GOT3 (cell line): ENCODE results near the gene RABGAP1.

Source experiments
- DNase-seq: peaks from one replicate; lab custom pipeline; 2025; ENCODE audit warnings: mixed read lengths; lab: John Stamatoyannopoulos, UW

The RABGAP1 gene

DNA sequence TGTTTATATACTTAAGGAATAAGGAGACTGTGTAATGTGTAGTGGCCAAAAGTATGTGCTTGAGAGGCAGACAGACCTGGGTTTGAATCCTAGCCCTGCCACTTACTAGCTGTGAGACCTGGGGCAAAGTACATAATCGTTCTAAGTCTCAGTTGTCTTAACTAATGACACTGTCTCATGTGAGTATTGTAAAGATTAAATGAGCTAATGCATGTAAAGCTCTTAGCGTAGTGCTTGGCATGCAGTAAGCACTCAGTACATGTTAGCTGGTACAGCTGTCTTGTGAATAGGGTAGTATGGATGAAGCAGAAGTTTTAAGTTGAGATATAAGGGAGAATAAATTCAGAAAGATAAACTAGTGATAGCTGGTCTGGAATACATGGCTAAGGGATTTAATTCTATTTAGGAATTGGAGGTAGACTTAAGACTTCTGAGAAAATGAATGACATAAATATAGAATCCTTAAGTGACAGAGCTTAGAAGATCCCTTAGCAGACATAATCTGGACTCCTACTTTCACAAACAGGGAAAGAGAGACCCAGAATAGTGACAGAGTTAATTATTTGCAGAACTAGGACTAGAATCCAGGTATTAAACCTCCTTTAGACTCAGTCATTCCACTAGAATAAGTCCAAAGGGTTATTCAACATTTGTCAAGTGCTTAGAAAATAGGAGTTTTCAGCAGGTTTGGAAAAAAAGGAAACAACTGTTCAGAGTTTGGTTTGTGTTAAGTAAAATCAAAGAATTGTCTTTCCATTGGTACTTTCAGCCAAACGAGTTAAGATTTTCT is 105.8 kb downstream of the RABGAP1 start:
- no peak for DNase-seq

DNA sequence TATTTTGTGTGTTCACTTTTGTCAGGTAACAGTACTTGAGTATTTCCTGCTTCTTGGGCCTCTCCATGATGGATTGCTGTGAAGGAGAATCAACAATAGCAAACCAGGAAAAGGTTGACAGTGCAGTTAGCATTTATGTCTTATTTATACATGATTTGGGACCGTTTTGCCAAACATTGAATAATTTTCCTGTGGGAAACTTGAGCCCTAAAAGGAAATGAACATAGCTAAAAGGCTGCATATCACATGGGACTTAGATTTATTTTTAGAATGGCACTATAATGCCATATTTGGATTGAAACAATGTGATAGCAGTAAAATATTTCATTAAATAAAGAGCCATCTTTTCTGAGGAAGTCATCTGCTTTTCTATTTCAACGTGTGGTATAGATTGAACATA is 107.9 kb downstream of the RABGAP1 start:
- no peak for DNase-seq

DNA sequence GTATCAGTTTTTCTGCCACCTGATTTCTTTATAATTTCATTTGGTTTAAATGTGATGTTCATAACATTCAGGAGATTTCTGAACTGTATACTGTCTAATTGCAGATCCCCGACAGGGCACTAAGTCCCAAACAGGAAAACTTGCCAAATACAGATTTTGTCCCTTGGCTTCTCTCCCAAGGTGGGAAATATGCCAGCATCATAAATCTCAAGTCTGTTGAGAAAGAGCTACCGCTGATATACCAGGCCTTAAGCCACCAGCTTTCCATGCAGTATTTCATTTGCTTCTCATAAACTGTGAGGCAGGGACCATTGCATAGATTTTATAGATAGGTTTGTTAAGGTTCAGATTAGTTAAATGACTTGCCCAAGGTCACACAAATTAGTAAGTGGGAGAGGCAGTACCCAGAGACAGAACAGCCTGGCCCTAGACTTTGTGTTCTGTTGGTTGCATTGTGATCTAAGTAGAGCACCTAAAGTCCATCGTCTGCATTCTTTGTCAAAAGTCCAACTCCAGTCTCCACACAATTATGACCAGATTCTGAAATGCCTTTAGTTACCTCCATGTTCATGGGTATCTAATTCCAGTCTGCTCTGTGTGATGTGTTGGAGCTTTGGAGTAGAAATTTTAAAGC is 108.9 kb downstream of the RABGAP1 start:
- DNase-seq, result no peak

DNA sequence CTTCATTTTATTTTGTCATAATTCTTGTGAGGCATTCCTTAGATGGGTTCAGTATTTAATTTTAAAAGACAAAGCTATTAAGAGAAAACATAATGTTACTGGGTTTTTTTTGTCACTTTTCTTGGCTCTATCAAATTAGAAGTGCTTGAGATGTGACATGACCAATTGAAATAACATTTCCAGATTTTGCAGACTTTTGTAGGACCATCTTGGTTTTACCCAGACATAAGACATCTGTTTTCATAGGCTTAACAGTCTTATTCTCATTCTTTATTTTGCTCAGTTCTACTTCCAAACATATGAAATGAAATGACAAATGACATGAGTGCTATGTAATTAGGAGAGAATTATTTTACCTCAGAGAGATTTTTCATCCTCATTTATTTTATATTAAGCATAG is 112.2 kb downstream of the RABGAP1 start:
- no peak for DNase-seq

DNA sequence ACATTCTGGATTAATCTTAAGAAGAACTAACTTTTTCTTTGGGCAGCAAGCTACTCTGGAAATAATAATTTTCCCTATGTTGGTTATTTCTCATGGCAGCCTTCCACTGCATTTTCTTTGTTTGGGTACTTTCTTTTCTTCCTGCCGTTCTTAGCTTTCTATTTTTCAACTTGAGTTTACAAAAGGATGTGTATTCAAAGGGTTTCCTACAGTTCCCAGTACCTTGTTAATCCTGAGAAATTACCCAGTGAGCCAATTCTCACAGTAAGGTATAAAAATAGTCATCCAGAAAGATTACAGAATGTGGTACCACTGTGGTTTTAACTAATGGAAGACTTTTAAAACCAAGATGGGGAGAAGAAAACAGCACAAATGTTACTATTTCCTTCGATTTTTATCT is 112.9 kb downstream of the RABGAP1 start:
- no peak for DNase-seq

DNA sequence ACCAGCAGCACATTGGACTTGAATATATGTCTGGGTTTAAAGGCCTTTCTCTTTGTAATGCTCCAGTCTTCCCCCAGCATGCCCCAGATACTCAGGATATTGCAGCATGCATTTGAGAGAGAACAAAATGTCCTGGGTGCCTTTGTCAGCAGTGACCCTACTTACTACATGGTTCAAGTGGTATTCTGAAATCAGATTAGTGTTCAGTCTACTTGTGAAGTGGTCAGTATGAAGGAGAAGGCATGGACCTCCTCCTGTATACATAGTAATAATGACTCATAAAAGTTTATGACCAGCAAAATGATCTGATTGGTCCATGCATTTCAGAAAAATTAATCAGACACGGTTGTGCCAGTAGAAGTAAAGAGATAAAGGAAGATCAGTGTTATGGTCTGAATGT is 118.0 kb downstream of the RABGAP1 start:
- no peak for DNase-seq

DNA sequence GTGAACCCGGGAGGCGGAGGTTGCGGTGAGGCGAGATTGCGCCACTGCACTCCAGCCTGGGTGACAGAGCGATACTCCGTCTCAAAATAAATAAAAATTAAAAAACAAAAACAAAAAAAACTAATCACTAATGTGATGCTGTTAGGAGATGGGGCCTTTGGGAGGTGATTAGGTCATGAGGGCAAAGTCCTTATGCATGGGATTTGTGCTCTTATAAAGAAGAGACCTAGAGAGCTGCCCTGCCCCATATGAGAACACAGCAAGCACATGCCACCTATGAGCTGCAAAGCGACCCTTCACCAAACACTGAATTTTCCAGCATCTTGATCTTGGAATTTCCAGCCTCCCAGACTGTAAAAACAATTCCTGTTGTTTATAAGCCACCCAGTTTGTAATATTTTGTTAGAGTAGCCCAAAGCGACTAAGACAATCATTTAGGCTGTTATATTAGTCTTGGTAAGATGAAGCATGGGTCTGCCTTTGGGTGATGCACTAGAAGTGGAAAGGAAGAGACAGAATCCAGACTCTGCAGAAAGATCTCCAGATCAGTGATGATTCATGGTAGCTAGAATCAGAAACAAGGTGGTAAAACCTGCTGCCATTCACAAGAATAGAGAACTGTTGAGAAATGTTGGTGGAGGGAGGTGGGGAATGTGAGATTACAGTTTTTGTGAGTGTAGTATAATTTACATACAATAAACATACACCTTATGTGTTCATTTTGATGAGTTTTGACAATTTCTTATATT is 118.8 kb downstream of the RABGAP1 start:
- DNase-seq, result no peak

DNA sequence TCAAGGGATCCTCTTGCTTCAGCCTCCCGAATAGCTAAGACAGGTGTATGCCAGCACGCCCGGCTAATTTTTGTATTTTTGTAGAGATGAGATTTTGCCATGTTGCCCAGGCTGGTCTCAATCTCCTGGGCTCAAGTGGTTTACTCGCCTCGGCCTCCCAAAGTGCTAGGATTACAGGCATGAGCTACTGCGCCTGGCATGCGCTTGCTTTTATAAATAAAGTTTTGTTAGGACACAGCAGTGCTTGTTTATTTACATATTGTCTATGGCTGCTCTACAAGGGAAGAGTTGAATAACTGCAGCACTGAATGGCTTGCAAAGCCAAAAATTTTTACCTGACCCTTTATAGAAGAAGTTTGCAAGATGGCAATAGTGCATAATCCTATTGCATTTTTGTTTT is 120.4 kb downstream of the RABGAP1 start:
- DNase-seq, result no peak

DNA sequence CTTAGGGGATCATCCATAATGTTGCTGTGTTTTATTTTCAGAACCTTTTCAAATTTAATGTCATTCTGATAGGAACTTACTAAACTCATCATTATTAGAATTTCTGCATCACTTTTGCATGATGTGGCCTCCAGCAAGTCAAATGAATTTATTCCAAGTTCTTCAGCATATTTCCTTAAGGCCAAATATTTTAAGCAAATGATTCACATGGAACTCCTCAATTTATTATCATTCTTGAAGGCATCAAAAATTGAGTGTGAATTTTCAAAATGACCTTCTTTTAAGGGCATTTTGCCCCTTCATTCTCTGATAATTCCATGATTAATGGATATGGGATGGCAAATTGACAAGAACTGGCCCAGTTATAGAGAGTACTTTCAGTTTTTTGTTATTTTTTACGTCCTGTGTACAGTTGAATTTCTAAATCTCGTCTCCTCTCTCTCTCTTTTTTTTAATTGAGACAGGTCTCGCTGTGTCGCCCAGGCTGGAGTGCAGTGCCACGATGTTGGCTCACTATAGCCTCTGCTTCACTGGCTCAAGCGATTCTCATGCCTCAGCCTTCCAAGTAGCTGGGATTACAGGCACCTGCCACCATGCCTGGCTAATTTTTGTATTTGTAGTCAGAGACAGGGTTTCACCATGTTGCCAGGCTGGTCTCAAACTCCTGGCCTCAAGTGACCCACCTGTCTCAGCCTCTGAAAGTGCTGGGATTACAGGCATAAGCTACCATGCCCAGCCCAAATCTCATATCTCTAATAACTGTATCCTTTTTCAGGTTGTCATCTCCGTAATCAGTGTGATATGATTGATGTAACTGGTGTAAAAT is 121.7 kb downstream of the RABGAP1 start:
- DNase-seq, result no peak

DNA sequence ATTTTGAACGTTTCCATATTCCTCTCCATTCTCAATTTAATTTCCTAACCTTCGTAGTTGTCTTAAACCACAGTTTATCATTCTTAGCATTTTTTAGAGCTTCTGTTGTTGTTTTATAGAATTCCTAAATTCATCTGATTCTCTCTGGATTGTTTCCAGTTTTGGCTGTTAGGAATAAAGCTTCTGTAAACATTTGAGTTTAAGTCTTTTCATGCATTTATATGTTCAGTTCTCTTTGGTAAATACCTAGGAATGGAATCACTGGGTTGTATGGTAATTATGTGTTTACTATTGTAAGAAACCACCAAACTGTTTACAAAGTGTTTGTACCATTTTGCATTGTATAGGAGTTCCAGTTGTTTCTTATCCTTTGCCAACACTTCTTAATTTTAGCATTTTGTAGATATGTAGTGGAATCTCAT is 122.4 kb downstream of the RABGAP1 start:
- DNase-seq, result no peak

DNA sequence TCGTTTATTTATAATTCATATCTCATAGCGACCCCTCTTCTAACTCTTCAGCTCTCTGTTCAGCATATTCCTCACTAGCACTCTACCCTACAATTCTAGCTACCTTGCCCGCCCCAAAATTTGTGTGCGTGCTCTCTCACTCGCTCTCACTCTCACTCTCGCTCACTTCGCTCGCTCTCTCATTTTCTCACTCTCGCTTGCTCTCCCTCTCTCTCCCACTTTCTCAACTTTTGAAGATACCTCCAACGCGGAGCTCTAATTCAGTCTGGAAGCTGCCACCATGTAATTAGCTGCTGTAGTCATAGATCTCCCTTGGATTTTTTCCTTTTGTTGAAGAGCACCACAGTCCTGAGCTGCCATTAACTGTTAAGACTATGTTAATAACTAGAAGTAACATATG is 123.1 kb downstream of the RABGAP1 start:
- DNase-seq, result no peak

DNA sequence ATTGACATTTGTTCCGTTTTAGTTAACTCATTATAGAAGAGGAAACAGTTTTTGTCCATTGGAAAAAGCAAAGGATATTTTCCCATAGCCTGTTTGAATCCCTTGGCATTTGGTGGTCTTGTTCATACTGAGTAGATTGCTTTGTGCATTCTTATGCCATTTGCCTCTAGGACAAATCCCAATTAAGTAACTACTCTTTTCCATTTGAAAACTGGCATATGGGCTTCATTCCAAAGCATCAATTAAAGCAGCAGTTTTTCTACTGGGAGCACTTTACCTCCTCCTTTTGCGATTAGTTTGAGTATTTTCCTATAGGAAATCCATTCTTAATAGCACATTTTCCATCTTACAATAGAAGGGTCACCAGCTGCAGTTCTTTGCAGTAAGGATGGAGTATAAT is 123.9 kb downstream of the RABGAP1 start:
- no peak for DNase-seq

DNA sequence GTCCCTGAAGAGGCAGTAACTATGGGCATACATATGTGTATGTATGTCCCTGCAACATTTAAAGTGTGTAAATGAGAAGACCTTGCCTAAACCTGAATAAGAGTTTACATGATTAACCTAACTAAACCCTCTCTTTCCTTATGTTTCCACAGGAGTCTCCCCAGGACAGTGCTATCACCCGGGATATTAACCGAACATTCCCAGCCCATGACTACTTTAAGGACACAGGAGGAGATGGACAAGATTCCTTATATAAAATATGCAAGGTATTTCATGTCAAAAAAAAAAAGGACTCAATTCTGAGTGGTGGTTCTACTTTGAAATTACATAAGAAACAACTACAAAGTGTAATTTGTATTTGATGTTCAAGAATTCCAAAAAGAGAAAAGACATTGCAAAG is 124.4 kb downstream of the RABGAP1 start:
- DNase-seq, result no peak

DNA sequence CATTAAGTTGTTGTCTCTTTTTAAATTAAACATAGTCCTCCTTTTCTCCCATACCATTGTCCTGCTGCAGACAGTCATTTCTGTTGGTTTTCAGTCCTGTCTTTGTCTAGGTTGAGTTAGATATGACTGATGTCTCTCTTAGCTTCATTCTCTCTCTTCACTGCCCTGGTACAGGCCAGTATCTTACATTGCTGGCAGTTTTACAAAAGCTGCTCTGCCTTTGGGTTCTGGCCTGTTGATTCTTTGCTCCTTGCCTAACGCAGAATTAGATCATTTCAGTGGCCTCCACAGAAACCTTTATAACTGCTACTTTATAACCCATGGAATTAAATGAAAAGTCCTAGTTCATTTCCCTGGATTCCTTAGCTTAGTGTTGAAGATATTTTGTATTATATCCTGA is 126.3 kb downstream of the RABGAP1 start:
- DNase-seq, result no peak

DNA sequence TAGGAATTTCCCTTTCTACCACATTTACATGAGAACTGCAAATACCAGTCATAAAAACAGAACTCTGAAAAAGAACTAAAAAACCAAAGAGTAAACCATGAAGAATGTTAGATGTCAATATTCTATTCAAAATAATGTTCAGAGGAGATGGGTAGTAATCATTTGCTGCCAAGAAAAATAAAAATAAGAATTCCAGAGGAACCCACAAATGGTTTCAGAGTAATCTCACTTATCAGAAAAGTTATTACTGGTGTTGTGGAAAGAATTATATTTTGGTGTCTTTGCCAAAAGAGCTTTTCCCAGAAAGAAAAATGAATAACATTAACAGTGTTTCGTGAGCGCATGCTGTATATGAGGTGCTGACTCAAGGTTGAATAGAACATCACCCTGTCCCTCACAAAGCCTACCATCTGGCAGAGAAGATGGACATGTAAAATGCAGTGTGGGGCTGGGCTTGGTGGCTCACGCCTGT is 128.2 kb downstream of the RABGAP1 start:
- DNase-seq, result no peak

DNA sequence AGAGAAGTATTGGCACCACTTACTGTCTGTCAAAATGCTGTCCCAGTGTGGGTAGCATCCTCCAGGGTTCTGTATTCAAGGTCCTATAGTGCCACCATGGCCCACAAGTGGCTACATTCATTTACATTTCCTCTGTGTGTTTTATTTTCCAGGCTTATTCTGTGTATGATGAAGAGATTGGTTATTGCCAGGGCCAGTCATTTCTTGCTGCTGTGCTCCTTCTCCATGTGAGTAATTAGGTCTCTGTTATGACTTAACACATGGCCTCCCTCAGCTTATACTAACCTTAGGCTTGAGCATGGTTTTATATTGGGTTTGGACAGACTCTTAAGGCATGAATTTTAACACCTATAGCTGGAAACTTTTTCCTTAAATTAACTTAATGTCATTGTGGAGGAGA is 129.4 kb downstream of the RABGAP1 start:
- no peak for DNase-seq

DNA sequence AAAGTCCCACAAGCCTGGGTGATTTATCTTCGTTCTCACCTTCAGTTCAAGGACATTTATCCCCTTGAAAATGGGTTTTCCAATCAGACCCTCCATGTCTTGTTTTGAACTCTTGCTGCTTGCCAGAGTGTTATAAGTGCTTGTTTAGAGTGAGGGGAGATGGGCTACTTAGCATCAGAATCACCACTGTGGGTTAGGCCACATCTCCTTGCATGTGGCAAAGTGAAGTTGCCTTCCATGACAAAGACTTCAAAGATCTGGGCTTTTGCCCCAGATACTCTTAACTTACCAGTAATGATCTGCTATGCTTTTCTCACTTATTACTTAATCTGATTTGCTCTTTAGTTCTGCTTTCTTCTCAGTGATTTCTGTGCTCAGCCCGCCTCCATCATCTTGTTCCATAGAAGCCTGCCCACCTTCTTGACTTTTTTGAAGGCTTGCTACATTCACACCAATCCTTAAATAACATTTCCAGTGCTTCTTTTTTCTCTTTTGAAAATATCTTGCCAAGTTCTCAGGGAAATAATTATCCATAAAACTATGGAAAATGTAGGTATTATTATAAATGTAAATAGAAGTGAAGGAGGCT is 131.7 kb downstream of the RABGAP1 start:
- DNase-seq, result no peak

DNA sequence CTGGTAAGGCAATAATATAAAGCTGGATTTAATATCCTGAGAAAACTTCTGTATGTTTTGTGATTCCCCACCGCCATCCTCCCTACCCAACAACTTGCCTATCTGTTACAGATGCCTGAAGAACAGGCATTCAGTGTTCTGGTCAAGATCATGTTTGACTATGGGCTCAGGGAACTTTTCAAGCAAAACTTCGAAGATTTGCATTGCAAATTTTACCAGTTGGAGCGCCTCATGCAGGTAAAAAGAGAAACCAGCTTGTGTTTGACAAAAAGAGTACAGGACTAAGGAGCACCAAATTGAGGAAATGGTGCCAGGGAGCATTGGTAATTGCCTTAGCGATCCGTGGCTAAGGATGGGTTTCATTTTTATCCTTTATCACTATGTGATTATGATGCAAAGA is 132.6 kb downstream of the RABGAP1 start:
- DNase-seq, result no peak

DNA sequence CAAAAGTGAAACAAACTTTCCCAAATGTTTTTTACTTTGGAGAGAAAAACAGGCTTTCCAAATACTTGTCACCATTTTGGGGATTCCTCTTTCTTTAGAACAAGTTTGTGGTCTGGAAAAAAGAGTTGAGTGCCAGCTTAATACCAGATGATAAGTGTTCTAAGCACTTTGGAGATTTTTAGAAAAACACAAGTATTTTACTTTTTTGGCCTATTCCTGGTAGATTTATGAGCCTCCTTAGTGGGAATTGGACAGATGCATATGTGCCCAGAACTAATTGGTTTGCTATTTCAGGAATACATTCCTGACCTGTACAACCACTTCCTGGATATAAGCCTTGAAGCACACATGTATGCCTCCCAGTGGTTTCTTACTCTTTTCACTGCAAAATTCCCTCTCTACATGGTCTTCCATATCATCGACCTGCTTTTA is 133.2 kb downstream of the RABGAP1 start:
- DNase-seq, result no peak

DNA sequence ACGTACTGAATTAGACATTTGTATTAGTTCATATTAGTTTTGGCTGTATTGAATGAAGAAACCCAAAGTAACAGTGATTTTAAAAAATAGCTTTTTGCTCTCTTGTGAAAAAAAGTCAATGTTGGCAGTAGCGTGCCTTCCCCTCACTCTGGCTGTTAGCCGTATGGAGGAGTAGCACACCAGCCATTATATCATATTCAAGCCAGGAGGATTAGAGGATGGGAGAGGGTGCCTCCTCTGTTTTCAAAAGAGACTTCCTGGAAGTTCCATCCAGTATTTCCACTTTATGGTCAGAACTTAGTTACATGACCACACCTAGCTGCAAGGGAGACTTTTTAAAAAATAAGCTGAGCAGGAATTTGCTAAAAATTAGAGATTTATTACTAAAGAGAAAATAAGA is 133.8 kb downstream of the RABGAP1 start:
- DNase-seq, result no peak

DNA sequence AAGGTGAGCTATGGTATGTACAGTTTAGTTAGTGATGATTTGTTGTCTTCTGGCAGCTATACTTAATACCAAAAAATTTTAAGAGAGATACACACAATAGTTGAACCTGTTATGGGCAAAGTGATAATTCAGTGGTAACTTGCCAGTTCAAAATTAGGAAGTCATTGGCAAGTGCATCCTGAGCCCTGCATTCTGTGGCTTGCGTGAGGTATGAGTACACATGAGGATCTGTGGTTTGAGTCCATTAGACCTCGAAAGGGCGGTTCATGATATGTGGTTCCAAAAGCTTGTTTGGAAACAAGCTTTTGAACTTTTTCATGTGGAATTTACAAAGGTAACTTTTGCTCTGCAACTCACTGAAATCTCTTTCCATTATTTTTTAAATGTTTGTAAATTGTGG is 139.6 kb downstream of the RABGAP1 start:
- DNase-seq, result no peak

DNA sequence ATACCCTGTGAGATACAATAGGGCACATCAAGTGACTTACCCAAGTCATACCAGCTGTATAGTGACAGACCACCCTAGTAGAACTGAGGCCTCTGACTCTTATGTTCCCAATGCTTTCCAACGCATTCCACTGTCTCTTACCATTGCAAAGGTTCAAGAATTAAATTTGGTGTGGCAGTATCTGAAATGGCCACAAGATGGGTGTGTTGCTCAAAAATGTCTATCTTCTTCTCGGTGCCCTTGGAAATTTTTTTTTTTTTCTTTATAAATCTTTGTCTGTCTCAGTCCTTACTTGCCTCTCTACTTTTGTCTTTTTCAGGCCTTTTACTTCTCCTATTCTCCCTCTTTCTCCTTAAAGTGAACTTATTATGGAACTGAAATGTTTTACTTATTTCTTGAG is 141.0 kb downstream of the RABGAP1 start:
- DNase-seq, result no peak
